Gastrocnemius medialis (tissue), 4 donors: Measurements from ENCODE around the gene OPCML. TPM values are rescaled to one million over a fixed set of nuclear protein-coding genes. Genes with fewer than 3 reads are reported as not detected.

Experiments used
- ATAC-seq, 2 donors: fragments of 150-250 bp; one replicate each; pipeline ENCODE4 v1.9.1; 2016
- DNase-seq, 2 donors: peaks; one replicate each; pipeline ENCODE4 v3.0.0-alpha.2; 2019
- H3K27ac ChIP-seq, 4 donors: fragments of 200-600 bp; sonication (generic); 1 replicate in 1 of 4; 2 replicates in 3 of 4; pipeline ENCODE4 v1.5.1; 2016 to 2018; ENCODE audit warnings: mild to moderate bottlenecking in 2 of 4, moderate library complexity in 1 of 4
- H3K27me3 ChIP-seq, 3 donors: fragments of 200-600 bp; sonication (generic) in 2 of 3; 1 replicate in 1 of 3; 2 replicates in 2 of 3; pipeline versions ENCODE4 v1.5.1 to v1.6.0; 2016 to 2019; ENCODE audit warnings: mild to moderate bottlenecking in 1 of 3, moderate library complexity in 1 of 3
- H3K36me3 ChIP-seq, 2 donors: fragments of 200-600 bp; sonication (generic) in 1 of 2; one replicate each; pipeline ENCODE4 v1.5.1; 2017 to 2018
- H3K4me1 ChIP-seq, 2 donors: fragments of 200-600 bp; sonication (generic) in 1 of 2; one replicate each; pipeline ENCODE4 v1.5.1; 2016 to 2017; ENCODE audit warnings: mild to moderate bottlenecking in 2 of 2
- H3K4me3 ChIP-seq, 4 donors: fragments of 200-600 bp; sonication (generic) in 3 of 4; 1 replicate in 1 of 4; 2 replicates in 3 of 4; pipeline ENCODE4 v1.5.1; 2016 to 2019; ENCODE audit warnings: mild to moderate bottlenecking in 2 of 4
- H3K9me3 ChIP-seq, 3 donors: fragments of 200-600 bp; sonication (generic) in 2 of 3; 1 replicate in 1 of 3; 2 replicates in 2 of 3; pipeline ENCODE4 v1.5.1; 2016 to 2019
- POLR2A ChIP-seq, 2 donors: fragments of 450-650 bp; IDR thresholded peaks; one replicate each; pipeline ENCODE4 v1.6.1; 2017; ENCODE audit warnings: antibody characterized with exemption in 2 of 2, mild to moderate bottlenecking in 2 of 2, moderate library complexity in 2 of 2
- in situ Hi-C, 4 donors: fragments of 200-750 bp; cut with MboI; loops; one replicate each; pipeline versions ENCODE4 v1.15.0 to v1.8.0; 2017; ENCODE audit warnings: low sequenced_read_pairs in 4 of 4
- intact Hi-C: fragments of 100-400 bp; cut with DNase I; formaldehyde crosslinking; loops from one replicate; pipeline ENCODE4 v1.15.1; 2023; ENCODE audit warnings: low total_unique reads
- total RNA-seq, 4 donors: library from RNA; depleted of rRNA; stranded (reverse); fragments of >200 nt; gene quantifications; one replicate each; pipeline versions ENCODE4 v1.1.0 to v1.2.3, GENCODE V29; 2016
- TF ChIP-seq, protein P1 (sequence below), 5 experiments: fragments of 450-650 bp in 3 of 5; fragments of 200-600 bp in 2 of 5; sonication (generic) in 2 of 5; IDR thresholded peaks in 4 of 5; conservative IDR thresholded peaks in 1 of 5; 1 replicate in 4 of 5; 2 replicates in 1 of 5; pipeline ENCODE4 v1.5.1; 2016 to 2019; ENCODE audit warnings: antibody characterized with exemption in 5 of 5, mild to moderate bottlenecking in 3 of 5, moderate library complexity in 3 of 5

OPCML gene
- total RNA-seq, 4 donors from 2014 or later, result not detected

DNA sequence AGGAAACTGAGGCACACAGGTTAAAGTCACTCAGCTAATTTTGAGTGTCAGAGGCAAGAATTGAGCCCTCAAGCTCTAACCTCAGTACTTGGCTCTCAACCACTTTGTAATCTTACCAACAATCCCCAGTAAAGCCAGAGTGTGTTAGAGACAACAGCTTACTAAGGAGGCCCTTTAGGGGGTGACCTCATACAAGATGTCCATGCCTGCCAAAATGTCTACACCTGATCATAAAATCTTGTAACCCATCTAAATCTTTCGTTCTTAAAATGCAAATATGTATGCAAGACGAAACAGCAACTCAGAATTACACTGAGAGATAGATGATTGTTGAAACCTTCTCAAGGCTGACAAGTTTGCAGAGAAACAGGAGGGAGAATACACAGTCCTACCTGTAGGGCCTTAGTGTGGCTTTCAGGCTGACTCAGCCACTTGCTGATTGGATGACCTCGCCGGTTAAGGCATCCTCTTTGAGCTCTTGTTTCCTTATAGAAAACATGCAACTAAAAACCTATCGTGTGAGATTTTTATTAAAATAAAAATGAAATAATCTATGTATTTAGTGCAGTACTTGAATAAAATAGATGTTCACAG lies 143.2 kb downstream of the OPCML start:
- Histone ChIP-seq H3K9me3 (no peaks in the 10 kb centered on the region), H3K36me3 (no peaks in the 10 kb centered on the region), H3K27me3 (no peaks in the 10 kb centered on the region), H3K27ac (no peak overlapping the region), H3K4me1 (no peaks in the 10 kb centered on the region), H3K4me3 (no peak overlapping the region)
- ATAC-seq (no peak), DNase-seq (no peak)
- in situ Hi-C loops, result no loop called here
- TF ChIP-seq POLR2A (IDR thresholded peaks at IDR 0.05), result no peak
- intact Hi-C loops, result no loop called here

DNA sequence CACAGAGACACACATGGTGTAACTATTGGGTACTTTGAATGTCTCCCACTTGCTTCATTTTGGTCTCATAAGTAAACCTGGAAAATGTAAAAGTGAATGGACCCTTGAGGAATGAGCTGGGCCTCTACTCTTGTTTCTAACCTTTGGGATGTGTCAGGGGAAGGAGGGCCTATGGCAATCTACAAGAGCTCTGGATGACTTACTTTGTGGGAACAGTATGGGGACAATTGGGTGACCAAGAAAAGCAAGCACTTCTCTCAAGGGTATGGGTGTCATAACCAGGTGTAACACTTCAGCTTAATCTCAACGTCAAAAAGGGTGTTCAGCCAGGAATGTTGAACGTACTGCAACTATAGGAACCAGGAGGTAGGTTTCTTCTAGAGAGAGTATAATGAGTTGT lies 144.0 kb downstream of the OPCML start:
- H3K9me3 ChIP-seq, result no peaks in the 10 kb centered on the region
- DNase-seq, result no peak
- H3K4me1 ChIP-seq, result no peaks in the 10 kb centered on the region
- ATAC-seq, result no peak
- H3K27me3 ChIP-seq, result no peaks in the 10 kb centered on the region
- TF ChIP-seq, protein P1, sequence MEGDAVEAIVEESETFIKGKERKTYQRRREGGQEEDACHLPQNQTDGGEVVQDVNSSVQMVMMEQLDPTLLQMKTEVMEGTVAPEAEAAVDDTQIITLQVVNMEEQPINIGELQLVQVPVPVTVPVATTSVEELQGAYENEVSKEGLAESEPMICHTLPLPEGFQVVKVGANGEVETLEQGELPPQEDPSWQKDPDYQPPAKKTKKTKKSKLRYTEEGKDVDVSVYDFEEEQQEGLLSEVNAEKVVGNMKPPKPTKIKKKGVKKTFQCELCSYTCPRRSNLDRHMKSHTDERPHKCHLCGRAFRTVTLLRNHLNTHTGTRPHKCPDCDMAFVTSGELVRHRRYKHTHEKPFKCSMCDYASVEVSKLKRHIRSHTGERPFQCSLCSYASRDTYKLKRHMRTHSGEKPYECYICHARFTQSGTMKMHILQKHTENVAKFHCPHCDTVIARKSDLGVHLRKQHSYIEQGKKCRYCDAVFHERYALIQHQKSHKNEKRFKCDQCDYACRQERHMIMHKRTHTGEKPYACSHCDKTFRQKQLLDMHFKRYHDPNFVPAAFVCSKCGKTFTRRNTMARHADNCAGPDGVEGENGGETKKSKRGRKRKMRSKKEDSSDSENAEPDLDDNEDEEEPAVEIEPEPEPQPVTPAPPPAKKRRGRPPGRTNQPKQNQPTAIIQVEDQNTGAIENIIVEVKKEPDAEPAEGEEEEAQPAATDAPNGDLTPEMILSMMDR (IDR thresholded peaks at IDR 0.05 in 4 of 5, conservative IDR thresholded peaks at IDR 0.05 in 1 of 5), result no peak
- no peak for TF ChIP-seq POLR2A (IDR thresholded peaks at IDR 0.05)
- intact Hi-C loops (no loop called here), in situ Hi-C loops (no loop called here)
- no peak overlapping the region for H3K4me3 ChIP-seq
- no peaks in the 10 kb centered on the region for H3K36me3 ChIP-seq
- H3K27ac ChIP-seq, result no peak overlapping the region

DNA sequence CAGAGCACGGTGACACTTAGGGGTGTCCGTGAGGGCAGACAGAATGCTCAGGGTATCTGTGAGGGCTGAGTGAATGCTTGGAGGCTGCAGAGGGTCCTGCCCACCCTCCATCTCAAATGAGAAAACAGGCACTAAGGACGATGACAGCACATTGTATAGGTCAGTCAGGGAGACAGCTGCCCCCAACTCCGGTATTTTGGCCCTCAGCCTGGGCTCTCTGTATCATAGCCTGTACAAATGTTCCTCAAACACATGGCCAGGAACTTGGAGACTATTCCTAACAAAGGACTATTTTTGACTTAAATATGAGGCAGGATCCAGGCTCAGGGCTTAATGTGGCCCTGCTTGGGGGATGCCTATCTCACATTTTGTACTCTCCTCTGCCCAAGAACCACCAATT lies 145.4 kb downstream of the OPCML start:
- no peak overlapping the region for H3K27ac ChIP-seq
- no peak overlapping the region for H3K4me3 ChIP-seq
- no peaks in the 10 kb centered on the region for H3K4me1 ChIP-seq
- intact Hi-C loops, result no loop called here
- H3K9me3 ChIP-seq, result no peaks in the 10 kb centered on the region
- no peaks in the 10 kb centered on the region for H3K36me3 ChIP-seq
- DNase-seq, result no peak
- in situ Hi-C loops, result no loop called here
- ATAC-seq, result no peak
- H3K27me3 ChIP-seq, result no peaks in the 10 kb centered on the region
- no peak for TF ChIP-seq POLR2A (IDR thresholded peaks at IDR 0.05)
- TF ChIP-seq, protein P1 (IDR thresholded peaks at IDR 0.05 in 4 of 5, conservative IDR thresholded peaks at IDR 0.05 in 1 of 5), result no peak

- Histone ChIP-seq H3K27me3 (no peaks in the 10 kb centered on the region), H3K27ac (no peak overlapping the region)
- intact Hi-C loops, result no loop called here
Observed at GRCh38 chr11:133386262-133386661, 146.0 kb downstream of the OPCML start.

GRCh38 chr11:133385781-133386180 lies 146.5 kb downstream of the OPCML start:
- TF ChIP-seq, protein P1 (IDR thresholded peaks at IDR 0.05 in 4 of 5, conservative IDR thresholded peaks at IDR 0.05 in 1 of 5), result no peak
- no peak for TF ChIP-seq POLR2A (IDR thresholded peaks at IDR 0.05)
- Histone ChIP-seq H3K9me3 (no peaks in the 10 kb centered on the region), H3K36me3 (no peaks in the 10 kb centered on the region), H3K4me1 (no peaks in the 10 kb centered on the region), H3K27me3 (no peaks in the 10 kb centered on the region), H3K4me3 (no peak overlapping the region), H3K27ac (no peak overlapping the region)
- in situ Hi-C loops (no loop called here), intact Hi-C loops (no loop called here)
- no peak for ATAC-seq
- DNase-seq, result no peak

More at GRCh38 chr11:133386262-133386661, 146.0 kb downstream of the OPCML start:
- Histone ChIP-seq H3K4me1 (no peaks in the 10 kb centered on the region), H3K9me3 (no peaks in the 10 kb centered on the region), H3K36me3 (no peaks in the 10 kb centered on the region), H3K4me3 (no peak overlapping the region)
- no peak for ATAC-seq
- TF ChIP-seq POLR2A (IDR thresholded peaks at IDR 0.05), result no peak
- TF ChIP-seq, protein P1 (IDR thresholded peaks at IDR 0.05 in 4 of 5, conservative IDR thresholded peaks at IDR 0.05 in 1 of 5), result no peak
- in situ Hi-C loops, result no loop called here
- DNase-seq, result no peak
